Calu3 (cell line): ENCODE data around the gene CDH13. TPM values are rescaled to one million over a fixed set of nuclear protein-coding genes. Genes with fewer than 3 reads are reported as not detected.

Experiments used
- BruUV-seq: library from RNA; stranded (reverse); fragments of 400-500 nt; replicated peaks from 2 replicates; lab custom pipeline; 2021; lab: Mats Ljungman, UMichigan
- CTCF ChIA-PET: fragments of 300-600 bp; sonication (Branson Sonifier 250); formaldehyde crosslinking; loops from one replicate; lab custom pipeline; 2022; ENCODE audit warnings: antibody characterized with exemption; lab: Charles Lee
- DNase-seq: peaks from one replicate; pipeline ENCODE4 v3.0.0; 2022
- H3K27ac Mint-ChIP-seq: one replicate; pipeline ENCODE4 v1.8.0; 2022; ENCODE audit warnings: mixed read lengths; ENCODE audit not compliant: unreplicated experiment
- H3K27me3 Mint-ChIP-seq: one replicate; pipeline ENCODE4 v1.8.0; 2022; ENCODE audit warnings: mixed read lengths; ENCODE audit not compliant: unreplicated experiment
- H3K36me3 Mint-ChIP-seq: one replicate; pipeline ENCODE4 v1.8.0; 2022; ENCODE audit warnings: mild to moderate bottlenecking, moderate library complexity, mixed read lengths; ENCODE audit not compliant: insufficient read depth, unreplicated experiment
- H3K4me1 Mint-ChIP-seq: one replicate; pipeline ENCODE4 v1.8.0; 2022; ENCODE audit warnings: mild to moderate bottlenecking, low read depth, mixed read lengths; ENCODE audit not compliant: unreplicated experiment
- H3K4me3 Mint-ChIP-seq: one replicate; pipeline ENCODE4 v1.8.0; 2022; ENCODE audit warnings: mild to moderate bottlenecking, low read depth, moderate library complexity, mixed read lengths; ENCODE audit not compliant: unreplicated experiment
- H3K9me3 Mint-ChIP-seq: one replicate; pipeline ENCODE4 v1.8.0; 2022; ENCODE audit warnings: low read depth, mixed read lengths; ENCODE audit not compliant: unreplicated experiment
- CTCF ChIP-seq: fragments of 200-600 bp; IDR thresholded peaks from one replicate; pipeline ENCODE4 v1.8.0; 2022; ENCODE audit warnings: antibody characterized with exemption; ENCODE audit not compliant: unreplicated experiment
- intact Hi-C: fragments of 100-400 bp; cut with micrococcal nuclease; formaldehyde crosslinking; loops from one replicate; pipeline ENCODE4 v1.10.0; 2022; ENCODE audit not compliant: unreplicated experiment
- total RNA-seq: library from RNA; stranded (reverse); gene quantifications from 2 replicates; pipeline ENCODE4 v1.2.3, GENCODE V29; 2022

The CDH13 gene
- total RNA-seq, 1 experiment from 2014 or later: not detected

GRCh38 chr16:83842291-83842690 lies 1215.5 kb downstream of the CDH13 start:
- DNase-seq: no peak
- peaks cover 11% of the 10 kb centered on the region for H3K27me3 Mint-ChIP-seq
- no peak overlapping the region for H3K4me3 Mint-ChIP-seq
- no peaks in the 10 kb centered on the region for H3K36me3 Mint-ChIP-seq
- H3K9me3 Mint-ChIP-seq: peaks cover 3% of the 10 kb centered on the region
- CTCF ChIA-PET: interaction anchor here (0.6 to 0.8 kb wide), 2 partner anchors 10 to 43 kb away, joined by 5 to 7 read pairs; no protein-coding TSS in a partner anchor
- intact Hi-C loops: no loop called here
- H3K4me1 Mint-ChIP-seq: no peaks in the 10 kb centered on the region
- TF ChIP-seq CTCF: no peak
- H3K27ac Mint-ChIP-seq: no peak overlapping the region
- no TSS peak for BruUV-seq

- Mint-ChIP-seq H3K27ac (no peak overlapping the region), H3K27me3 (peaks cover 15% of the 10 kb centered on the region), H3K4me1 (no peaks in the 10 kb centered on the region), H3K36me3 (no peaks in the 10 kb centered on the region), H3K4me3 (no peak overlapping the region), H3K9me3 (peaks cover 3% of the 10 kb centered on the region)
- CTCF ChIA-PET: no interaction called here
- no TSS peak for BruUV-seq
- no peak for TF ChIP-seq CTCF
- intact Hi-C loops: no loop called here
- DNase-seq: no peak
Measured at GRCh38 chr16:83842756-83843507, 1216.2 kb downstream of the CDH13 start.

GRCh38 chr16:83843657-83844056 lies 1216.9 kb downstream of the CDH13 start:
- H3K4me3 Mint-ChIP-seq: no peak overlapping the region
- no peak for DNase-seq
- CTCF ChIA-PET: interaction anchor here (0.7 kb wide), 1 partner anchor 1807 kb away, joined by 4 read pairs; no protein-coding TSS in a partner anchor
- peaks cover 15% of the 10 kb centered on the region for H3K27me3 Mint-ChIP-seq
- H3K36me3 Mint-ChIP-seq: no peaks in the 10 kb centered on the region
- intact Hi-C loops: no loop called here
- H3K4me1 Mint-ChIP-seq: no peaks in the 10 kb centered on the region
- BruUV-seq: no TSS peak
- peaks cover 3% of the 10 kb centered on the region for H3K9me3 Mint-ChIP-seq
- no peak for TF ChIP-seq CTCF
- H3K27ac Mint-ChIP-seq: no peak overlapping the region

GRCh38 chr16:83845263-83845662 lies 1218.5 kb downstream of the CDH13 start:
- no peak for TF ChIP-seq CTCF
- Mint-ChIP-seq H3K4me3 (no peak overlapping the region), H3K36me3 (no peaks in the 10 kb centered on the region), H3K27me3 (peaks cover 30% of the 10 kb centered on the region), H3K4me1 (no peaks in the 10 kb centered on the region), H3K9me3 (no peaks in the 10 kb centered on the region), H3K27ac (no peak overlapping the region)
- no peak for DNase-seq
- BruUV-seq: no TSS peak
- CTCF ChIA-PET: no interaction called here
- intact Hi-C loops: no loop called here
